HepG2 (cell line): Measurements from ENCODE around the gene PRIMA1. TPM values are rescaled to one million over a fixed set of nuclear protein-coding genes. Genes with fewer than 3 reads are reported as not detected.

Source experiments
- CBX2 ChIP-seq, 2 experiments: fragments of 200-600 bp in 1 of 2; sonication (generic); formaldehyde crosslinking in 1 of 2; IDR thresholded peaks; 2 replicates each; pipeline versions ENCODE4 v1.7.0 to v1.8.1; 2018 to 2022; ENCODE audit warnings: low read depth in 2 of 2, low read length in 1 of 2, mild to moderate bottlenecking in 1 of 2, missing genetic modification reagents in 1 of 2
- GABPB1 ChIP-seq: IDR thresholded peaks from 2 replicates; pipeline ENCODE4 v1.6.1; 2016; ENCODE audit warnings: mild to moderate bottlenecking, missing genetic modification reagents, moderate library complexity, missing compliant biosample characterization
- GTF3A ChIP-seq: sonication (generic); formaldehyde crosslinking; conservative IDR thresholded peaks from 2 replicates; pipeline ENCODE4 v1.4.0; 2020; ENCODE audit warnings: mild to moderate bottlenecking, missing genetic modification reagents
- HCFC1 ChIP-seq: fragments of 150-350 bp; IDR thresholded peaks from 2 replicates; pipeline ENCODE4 v1.6.1; 2014; ENCODE audit warnings: low read depth, low read length
- HOXA9 ChIP-seq: sonication (generic); formaldehyde crosslinking; IDR thresholded peaks from 2 replicates; pipeline ENCODE4 v1.8.1; 2022; ENCODE audit warnings: missing genetic modification reagents, mild to moderate bottlenecking, moderate library complexity, borderline replicate concordance
- MXD4 ChIP-seq: IDR thresholded peaks from 2 replicates; pipeline ENCODE4 v1.6.1; 2016; ENCODE audit warnings: mild to moderate bottlenecking, missing biosample characterization, missing genetic modification reagents
- MYC ChIP-seq: sonication (generic); formaldehyde crosslinking; IDR thresholded peaks from 2 replicates; pipeline ENCODE4 v1.9.0; 2021; ENCODE audit warnings: missing genetic modification reagents, borderline replicate concordance
- MYNN ChIP-seq: sonication (generic); formaldehyde crosslinking; IDR thresholded peaks from 2 replicates; pipeline ENCODE4 v1.4.0; 2020; ENCODE audit warnings: mild to moderate bottlenecking, low read depth, missing genetic modification reagents
- NCOR1 ChIP-seq: fragments of 200-600 bp; sonication (generic); IDR thresholded peaks from 2 replicates; pipeline ENCODE4 v1.7.0; 2017; ENCODE audit warnings: antibody characterized with exemption, low read length, borderline replicate concordance
- NR2F2 ChIP-seq: IDR thresholded peaks from 2 replicates; pipeline ENCODE4 v1.6.1; 2012; ENCODE audit warnings: low read depth, inconsistent platforms, borderline replicate concordance
- RARA ChIP-seq: IDR thresholded peaks from 2 replicates; pipeline ENCODE4 v1.6.1; 2016; ENCODE audit warnings: missing genetic modification reagents, missing compliant biosample characterization
- SRSF1 ChIP-seq: fragments of 200-400 bp; formaldehyde crosslinking; optimal IDR thresholded peaks from 2 replicates; pipeline ENCODE3; 2017; ENCODE audit warnings: mild to moderate bottlenecking, low read depth, low read length, moderate library complexity
- ZBTB20 ChIP-seq: sonication (generic); formaldehyde crosslinking; IDR thresholded peaks from 2 replicates; pipeline ENCODE4 v1.8.1; 2023; ENCODE audit warnings: missing genetic modification reagents, low read depth, mild to moderate bottlenecking, borderline replicate concordance
- ZFP41 ChIP-seq: sonication (generic); formaldehyde crosslinking; IDR thresholded peaks from 2 replicates; pipeline ENCODE4 v1.4.0; 2020; ENCODE audit warnings: mild to moderate bottlenecking, missing genetic modification reagents, borderline replicate concordance
- ZNF232 ChIP-seq: sonication (generic); formaldehyde crosslinking; IDR thresholded peaks from 2 replicates; pipeline ENCODE4 v1.4.0; 2020; ENCODE audit warnings: missing genetic modification reagents, borderline replicate concordance
- ZNF44 ChIP-seq: sonication (generic); formaldehyde crosslinking; IDR thresholded peaks from 2 replicates; pipeline ENCODE4 v1.5.1; 2020; ENCODE audit warnings: mild to moderate bottlenecking, missing genetic modification reagents
- ZNF616 ChIP-seq: sonication (generic); formaldehyde crosslinking; IDR thresholded peaks from 2 replicates; pipeline ENCODE4 v1.5.0; 2020; ENCODE audit warnings: low read depth, mild to moderate bottlenecking, missing genetic modification reagents
- ZNF749 ChIP-seq: sonication (generic); formaldehyde crosslinking; IDR thresholded peaks from 2 replicates; pipeline ENCODE4 v1.8.0; 2022; ENCODE audit warnings: mild to moderate bottlenecking, missing genetic modification reagents, moderate library complexity, borderline replicate concordance
- ZNF766 ChIP-seq: sonication (generic); formaldehyde crosslinking; IDR thresholded peaks from 2 replicates; pipeline ENCODE4 v1.5.0; 2020; ENCODE audit warnings: missing genetic modification reagents, borderline replicate concordance
- polyA plus RNA-seq, 8 experiments: library from polyadenylated mRNA; depleted of rRNA in 3 of 8; stranded (reverse) in 7 of 8; unstranded in 1 of 8; fragments of >200 nt; fragmentation: Illumina TruSeq in 4 of 8; extraction: Trizol in 4 of 8; gene quantifications; 2 replicates each; pipeline versions ENCODE4 v1.2.1 to v1.2.3, GENCODE V29; 2011 to 2016; ENCODE audit warnings: low read depth in 4 of 8, missing spikeins in 1 of 8, mixed read lengths in 1 of 8; ENCODE audit not compliant: insufficient read depth in 1 of 8
- total RNA-seq, 5 experiments: library from RNA; depleted of rRNA; stranded (reverse); fragments of >200 nt; fragmentation: Illumina TruSeq; extraction: Trizol; gene quantifications; 2 replicates each; pipeline ENCODE4 v1.2.3, GENCODE V29; 2016; ENCODE audit warnings: low read depth in 1 of 5
- TF ChIP-seq, protein P1 (sequence below): sonication (generic); formaldehyde crosslinking; IDR thresholded peaks from 2 replicates; pipeline ENCODE4 v1.8.0; 2022; ENCODE audit warnings: missing genetic modification reagents, mild to moderate bottlenecking, borderline replicate concordance
- TF ChIP-seq, protein P2 (sequence below): sonication (generic); formaldehyde crosslinking; IDR thresholded peaks from 2 replicates; pipeline ENCODE4 v1.4.0; 2020; ENCODE audit warnings: missing genetic modification reagents, borderline replicate concordance
- TF ChIP-seq, protein P3 (sequence below): sonication (generic); formaldehyde crosslinking; IDR thresholded peaks from 2 replicates; pipeline ENCODE4 v1.4.0; 2020; ENCODE audit warnings: mild to moderate bottlenecking, missing genetic modification reagents
- TF ChIP-seq, protein P4 (sequence below): sonication (generic); formaldehyde crosslinking; IDR thresholded peaks from 2 replicates; pipeline ENCODE4 v1.4.0; 2020; ENCODE audit warnings: mild to moderate bottlenecking, missing genetic modification reagents
- TF ChIP-seq, protein P5 (sequence below): sonication (generic); formaldehyde crosslinking; IDR thresholded peaks from 2 replicates; pipeline ENCODE4 v1.4.0; 2020; ENCODE audit warnings: mild to moderate bottlenecking, missing genetic modification reagents

Gene PRIMA1
- total and polyA plus RNA-seq, 2 of the 13 experiments (the other 11 are each of a cell fraction or from before 2014, with no cell fraction given), result 2.4 to 3.2 TPM

DNA sequence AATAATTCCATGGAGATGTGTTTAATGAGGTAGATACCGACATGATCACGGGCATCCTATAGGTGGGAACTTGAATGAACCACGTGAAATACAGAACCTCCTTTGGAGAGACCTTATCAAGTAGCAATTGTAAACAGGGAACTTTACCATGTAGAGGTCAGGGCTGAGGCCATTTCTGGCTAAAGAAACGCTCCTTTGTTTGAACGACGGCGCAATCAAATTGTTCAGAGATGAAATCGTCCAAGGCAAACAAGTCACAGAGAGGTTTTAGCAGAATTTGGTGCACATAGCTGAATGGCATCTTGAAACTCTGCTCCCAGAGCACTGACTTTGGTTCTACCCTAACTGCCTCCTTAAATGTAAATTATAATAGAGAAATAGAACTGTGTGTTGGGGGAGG is 9.8 kb downstream of the PRIMA1 start (continued):
- TF ChIP-seq MXD4 (CRISPR knock-in tag) (no peak), ZNF44 (no peak), ZBTB20 (peak; percentile 74; the same call in 1 of the 2 replicates), ZNF749 (CRISPR knock-in tag) (no peak), CBX2 (IDR thresholded peaks at IDR 0.05; ENCODE audit: low read depth, low read length) (no peak), CBX2 (CRISPR knock-in tag; IDR thresholded peaks at IDR 0.05; ENCODE audit: low read depth) (no peak), NR2F2 (peak; percentile 93), HOXA9 (no peak), NCOR1 (peak; percentile 45; the same call in 1 of the 2 replicates), MYNN (CRISPR knock-in tag) (no peak), ZNF232 (CRISPR knock-in tag) (no peak), RARA (CRISPR knock-in tag) (peak; percentile 95), SRSF1 (no peak), MYC (no peak), GABPB1 (no peak), GTF3A (CRISPR knock-in tag) (no peak), ZNF766 (no peak; the same call in 1 of the 2 replicates), HCFC1 (no peak), ZNF616 (CRISPR knock-in tag) (no peak), ZFP41 (CRISPR knock-in tag) (no peak)
- TF ChIP-seq, protein P1, sequence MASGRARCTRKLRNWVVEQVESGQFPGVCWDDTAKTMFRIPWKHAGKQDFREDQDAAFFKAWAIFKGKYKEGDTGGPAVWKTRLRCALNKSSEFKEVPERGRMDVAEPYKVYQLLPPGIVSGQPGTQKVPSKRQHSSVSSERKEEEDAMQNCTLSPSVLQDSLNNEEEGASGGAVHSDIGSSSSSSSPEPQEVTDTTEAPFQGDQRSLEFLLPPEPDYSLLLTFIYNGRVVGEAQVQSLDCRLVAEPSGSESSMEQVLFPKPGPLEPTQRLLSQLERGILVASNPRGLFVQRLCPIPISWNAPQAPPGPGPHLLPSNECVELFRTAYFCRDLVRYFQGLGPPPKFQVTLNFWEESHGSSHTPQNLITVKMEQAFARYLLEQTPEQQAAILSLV (CRISPR knock-in tag), result no peak
- TF ChIP-seq, protein P2, sequence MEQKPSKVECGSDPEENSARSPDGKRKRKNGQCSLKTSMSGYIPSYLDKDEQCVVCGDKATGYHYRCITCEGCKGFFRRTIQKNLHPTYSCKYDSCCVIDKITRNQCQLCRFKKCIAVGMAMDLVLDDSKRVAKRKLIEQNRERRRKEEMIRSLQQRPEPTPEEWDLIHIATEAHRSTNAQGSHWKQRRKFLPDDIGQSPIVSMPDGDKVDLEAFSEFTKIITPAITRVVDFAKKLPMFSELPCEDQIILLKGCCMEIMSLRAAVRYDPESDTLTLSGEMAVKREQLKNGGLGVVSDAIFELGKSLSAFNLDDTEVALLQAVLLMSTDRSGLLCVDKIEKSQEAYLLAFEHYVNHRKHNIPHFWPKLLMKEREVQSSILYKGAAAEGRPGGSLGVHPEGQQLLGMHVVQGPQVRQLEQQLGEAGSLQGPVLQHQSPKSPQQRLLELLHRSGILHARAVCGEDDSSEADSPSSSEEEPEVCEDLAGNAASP (CRISPR knock-in tag), result peak; percentile 77
- TF ChIP-seq, protein P3, sequence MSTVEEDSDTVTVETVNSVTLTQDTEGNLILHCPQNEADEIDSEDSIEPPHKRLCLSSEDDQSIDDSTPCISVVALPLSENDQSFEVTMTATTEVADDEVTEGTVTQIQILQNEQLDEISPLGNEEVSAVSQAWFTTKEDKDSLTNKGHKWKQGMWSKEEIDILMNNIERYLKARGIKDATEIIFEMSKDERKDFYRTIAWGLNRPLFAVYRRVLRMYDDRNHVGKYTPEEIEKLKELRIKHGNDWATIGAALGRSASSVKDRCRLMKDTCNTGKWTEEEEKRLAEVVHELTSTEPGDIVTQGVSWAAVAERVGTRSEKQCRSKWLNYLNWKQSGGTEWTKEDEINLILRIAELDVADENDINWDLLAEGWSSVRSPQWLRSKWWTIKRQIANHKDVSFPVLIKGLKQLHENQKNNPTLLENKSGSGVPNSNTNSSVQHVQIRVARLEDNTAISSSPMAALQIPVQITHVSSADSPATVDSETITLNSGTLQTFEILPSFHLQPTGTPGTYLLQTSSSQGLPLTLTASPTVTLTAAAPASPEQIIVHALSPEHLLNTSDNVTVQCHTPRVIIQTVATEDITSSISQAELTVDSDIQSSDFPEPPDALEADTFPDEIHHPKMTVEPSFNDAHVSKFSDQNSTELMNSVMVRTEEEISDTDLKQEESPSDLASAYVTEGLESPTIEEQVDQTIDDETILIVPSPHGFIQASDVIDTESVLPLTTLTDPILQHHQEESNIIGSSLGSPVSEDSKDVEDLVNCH, result no peak
- TF ChIP-seq, protein P4, sequence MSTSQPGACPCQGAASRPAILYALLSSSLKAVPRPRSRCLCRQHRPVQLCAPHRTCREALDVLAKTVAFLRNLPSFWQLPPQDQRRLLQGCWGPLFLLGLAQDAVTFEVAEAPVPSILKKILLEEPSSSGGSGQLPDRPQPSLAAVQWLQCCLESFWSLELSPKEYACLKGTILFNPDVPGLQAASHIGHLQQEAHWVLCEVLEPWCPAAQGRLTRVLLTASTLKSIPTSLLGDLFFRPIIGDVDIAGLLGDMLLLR (CRISPR knock-in tag), result no peak
- TF ChIP-seq, protein P5, sequence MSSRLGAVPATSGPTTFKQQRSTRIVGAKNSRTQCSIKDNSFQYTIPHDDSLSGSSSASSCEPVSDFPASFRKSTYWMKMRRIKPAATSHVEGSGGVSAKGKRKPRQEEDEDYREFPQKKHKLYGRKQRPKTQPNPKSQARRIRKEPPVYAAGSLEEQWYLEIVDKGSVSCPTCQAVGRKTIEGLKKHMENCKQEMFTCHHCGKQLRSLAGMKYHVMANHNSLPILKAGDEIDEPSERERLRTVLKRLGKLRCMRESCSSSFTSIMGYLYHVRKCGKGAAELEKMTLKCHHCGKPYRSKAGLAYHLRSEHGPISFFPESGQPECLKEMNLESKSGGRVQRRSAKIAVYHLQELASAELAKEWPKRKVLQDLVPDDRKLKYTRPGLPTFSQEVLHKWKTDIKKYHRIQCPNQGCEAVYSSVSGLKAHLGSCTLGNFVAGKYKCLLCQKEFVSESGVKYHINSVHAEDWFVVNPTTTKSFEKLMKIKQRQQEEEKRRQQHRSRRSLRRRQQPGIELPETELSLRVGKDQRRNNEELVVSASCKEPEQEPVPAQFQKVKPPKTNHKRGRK (CRISPR knock-in tag), result no peak
